Measurements from ENCODE around the gene SLC9A7. TPM values are rescaled to one million over a fixed set of nuclear protein-coding genes. Genes with fewer than 3 reads are reported as not detected.

The SLC9A7 gene
- polyA plus RNA-seq, 3 donors, result 0.11 to 2.5 (median 0.40) TPM

DNA sequence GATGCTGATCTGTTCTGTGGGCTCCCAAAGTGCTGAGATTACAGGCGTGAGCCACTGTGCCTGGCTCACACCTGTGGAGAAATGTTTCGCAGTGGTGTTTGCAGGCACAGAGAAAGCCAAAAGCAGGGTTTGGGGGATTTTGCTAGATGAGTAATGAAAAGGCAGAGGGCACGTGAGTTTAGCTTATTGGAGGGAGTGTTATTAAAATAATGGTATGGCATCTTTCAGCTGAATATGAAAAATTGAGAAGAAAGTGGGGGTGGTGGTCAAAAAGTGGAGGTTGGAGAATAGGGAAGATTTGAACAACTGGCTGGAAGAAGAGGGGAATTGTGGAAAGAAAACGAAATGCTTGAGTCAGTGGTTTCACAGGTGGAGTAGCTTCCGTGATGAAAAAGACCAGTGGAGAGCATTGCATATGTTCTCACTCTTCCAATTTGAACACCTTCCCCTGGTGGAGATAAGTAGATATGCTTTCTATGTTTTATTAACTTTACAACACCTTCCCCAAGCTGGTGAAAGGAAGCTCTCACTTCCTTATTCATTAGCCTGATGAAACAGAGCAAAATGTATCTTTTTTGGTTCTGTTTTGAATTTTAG lies 186.5 kb downstream of the SLC9A7 start:
- H3K27ac ChIP-seq (ENCODE audit: low read depth, low read length), result no peak overlapping the region
- WGBS, 3 donors, result 66 to 80% (median 66%) methylated on average over 5 of the region's 5 CpGs

DNA sequence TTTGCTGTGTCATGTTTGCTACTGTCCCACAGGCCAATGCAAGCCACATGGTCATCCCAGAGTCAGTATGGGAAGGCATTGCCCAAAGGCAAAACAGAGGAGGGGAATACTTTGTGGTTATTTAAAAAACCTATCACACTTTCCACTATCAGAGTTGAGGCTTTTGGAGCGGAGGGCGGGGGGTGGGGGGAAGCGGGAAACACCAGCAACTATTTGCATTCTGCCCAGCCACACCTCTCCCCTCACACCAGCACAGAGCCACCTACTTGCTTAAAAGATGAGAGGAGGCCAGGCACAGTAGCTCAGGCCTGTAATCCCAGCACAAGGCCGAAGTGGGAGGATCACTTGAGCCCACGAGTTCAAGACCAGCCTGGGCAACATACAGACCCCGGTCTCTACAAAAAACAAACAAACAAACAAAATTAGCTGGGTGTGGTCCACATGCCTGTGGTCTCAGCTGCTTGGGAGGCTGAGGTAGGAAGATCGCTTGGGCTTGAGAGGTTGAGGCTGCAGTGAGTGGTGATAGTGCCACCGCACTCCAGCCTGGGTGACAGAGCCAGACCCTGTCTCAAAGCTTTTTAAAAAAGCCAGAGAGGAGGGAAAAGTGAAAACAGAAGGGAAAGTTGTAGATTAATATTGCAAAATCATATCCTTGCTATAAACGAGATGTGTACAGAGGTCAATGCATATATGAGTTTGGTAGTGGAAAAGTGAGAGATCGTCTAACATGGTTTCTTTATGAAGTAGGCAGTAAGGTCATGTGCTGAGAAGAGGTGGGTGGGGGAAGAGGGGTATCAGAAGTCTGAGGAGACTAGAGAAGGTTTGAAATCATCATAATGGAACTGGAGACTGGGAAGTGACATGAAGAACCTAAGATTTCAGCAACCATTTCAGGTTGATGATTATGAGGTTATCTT lies 187.2 kb downstream of the SLC9A7 start:
- no peak overlapping the region for H3K27ac ChIP-seq (ENCODE audit: low read depth, low read length)
- 84 to 86% (median 85%) methylated on average over 10 of the region's 10 CpGs for WGBS, 3 donors

DNA sequence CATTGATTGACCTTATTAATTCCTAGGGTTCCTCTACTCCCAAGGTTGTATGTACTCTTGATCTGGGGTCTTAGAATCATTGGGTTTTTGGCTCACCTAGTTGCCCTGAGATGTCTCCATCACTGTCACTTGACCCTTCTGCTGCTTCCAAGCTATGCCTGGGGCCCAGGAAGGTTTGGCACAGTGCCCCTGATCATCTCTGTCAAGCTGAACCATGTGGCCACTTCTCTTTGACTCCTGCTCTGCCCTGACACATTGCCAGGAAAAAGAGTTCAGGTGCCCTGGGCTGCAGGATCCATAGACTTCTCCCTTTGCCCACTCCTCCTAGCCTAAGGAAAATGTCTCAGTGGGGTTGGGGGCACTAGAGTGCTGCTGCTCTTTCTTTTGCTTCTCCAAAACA lies 189.3 kb downstream of the SLC9A7 start:
- no peak overlapping the region for H3K27ac ChIP-seq (ENCODE audit: low read depth, low read length)

GRCh38 chrX:46567388-46567787 lies 191.5 kb downstream of the SLC9A7 start:
- H3K27ac ChIP-seq (ENCODE audit: low read depth, low read length), result no peak overlapping the region

DNA sequence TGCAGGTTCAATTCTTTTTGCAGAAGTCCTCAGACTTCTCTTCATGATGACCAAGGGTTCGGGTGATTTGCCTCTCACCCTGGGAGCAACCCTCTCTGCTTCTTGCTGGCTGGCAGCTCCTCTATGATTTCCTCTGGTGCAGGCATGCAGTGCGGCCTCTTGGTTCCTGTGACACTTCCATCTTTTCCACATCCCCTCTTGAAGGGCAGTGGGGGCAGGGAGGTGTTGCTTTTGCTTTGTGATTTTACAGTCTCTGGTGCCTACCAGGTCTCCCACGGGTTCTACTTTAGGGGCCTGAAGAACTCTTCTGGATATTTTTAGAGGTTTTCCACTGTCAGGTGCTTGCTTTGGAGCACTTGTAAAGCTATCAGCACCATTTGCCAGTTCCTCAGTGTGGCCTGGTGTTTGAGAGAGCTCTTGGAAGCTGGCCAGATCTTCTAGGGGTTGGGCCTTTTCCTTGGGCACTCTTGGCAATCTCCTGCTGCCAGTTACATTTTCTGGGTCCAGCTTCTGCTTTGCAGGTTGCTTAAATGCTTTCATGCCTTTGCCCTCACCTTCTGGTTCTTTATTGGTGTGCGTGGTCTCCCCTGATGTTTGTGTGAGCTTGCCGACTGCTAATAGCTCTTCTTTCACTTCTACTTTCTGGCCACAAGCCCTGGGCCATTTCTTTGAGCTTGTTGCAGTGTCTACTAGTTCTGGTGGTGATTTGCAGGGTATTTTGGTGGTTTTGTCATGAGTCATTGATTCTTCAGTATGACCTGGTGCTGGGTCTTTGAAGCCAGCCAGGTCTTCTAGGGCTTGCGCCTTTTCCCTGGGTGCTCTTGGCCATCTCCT lies 196.9 kb downstream of the SLC9A7 start:
- no peak overlapping the region for H3K27ac ChIP-seq (ENCODE audit: low read depth, low read length)

DNA sequence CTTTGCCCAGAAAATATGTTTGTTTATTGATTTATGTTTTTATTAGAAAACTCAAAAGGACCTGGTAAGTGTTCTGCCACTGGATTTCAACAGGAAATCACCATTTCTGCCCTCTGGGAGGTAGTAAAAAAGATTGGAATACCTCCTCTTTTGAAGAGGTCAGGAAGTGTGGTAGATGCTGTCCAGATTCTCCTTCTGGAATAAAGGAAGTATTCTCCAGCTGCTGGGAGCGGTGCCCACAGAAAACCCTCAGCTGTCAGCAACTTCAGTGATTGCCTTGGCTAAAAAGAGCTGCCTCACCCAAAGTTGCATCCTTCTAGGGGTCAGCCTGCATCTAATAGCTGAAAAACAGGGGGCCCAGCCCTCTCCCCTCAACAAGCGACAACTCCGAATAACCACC lies 199.9 kb downstream of the SLC9A7 start:
- 80 to 88% (median 87%) methylated on average over 3 of the region's 3 CpGs for WGBS, 3 donors
- no peak overlapping the region for H3K27ac ChIP-seq (ENCODE audit: low read depth, low read length)

More for the DNA sequence above, 196.9 kb downstream of the SLC9A7 start:
- WGBS, 3 donors, result 46 to 79% (median 72%) methylated on average over 6 of the region's 6 CpGs

DNA sequence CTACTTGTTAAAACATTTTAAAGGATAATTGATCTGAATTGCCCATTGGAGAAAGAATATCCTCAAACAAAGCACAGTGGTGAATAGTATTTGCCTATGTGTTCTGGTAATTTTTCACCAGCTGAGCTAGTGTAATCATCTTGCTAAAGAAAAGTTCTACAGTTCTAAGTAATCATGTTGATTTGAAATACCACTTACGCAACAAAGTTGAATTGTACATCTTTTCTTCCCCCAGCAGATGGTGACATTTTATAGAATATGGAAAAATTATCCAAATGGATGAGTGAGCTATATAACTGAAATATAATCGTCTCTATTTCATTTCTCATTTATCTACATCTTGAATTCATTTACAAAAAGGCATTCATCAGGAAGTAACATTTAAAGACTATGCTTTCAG lies 204.0 kb downstream of the SLC9A7 start:
- no peak overlapping the region for H3K27ac ChIP-seq (ENCODE audit: low read depth, low read length)
- WGBS, 3 donors, result 17 to 42% (median 40%) methylated on average over 2 of the region's 2 CpGs

GRCh38 chrX:46553935-46554334 lies 205.0 kb downstream of the SLC9A7 start:
- no peak overlapping the region for H3K27ac ChIP-seq (ENCODE audit: low read depth, low read length)
- WGBS, 3 donors, result 85 to 94% (median 94%) methylated on average over 5 of the region's 5 CpGs

- 74 to 83% (median 77%) methylated on average over 8 of the region's 8 CpGs for WGBS, 3 donors
- no peak overlapping the region for H3K27ac ChIP-seq (ENCODE audit: low read depth, low read length)
Observed at GRCh38 chrX:46551494-46552128, 207.3 kb downstream of the SLC9A7 start.

DNA sequence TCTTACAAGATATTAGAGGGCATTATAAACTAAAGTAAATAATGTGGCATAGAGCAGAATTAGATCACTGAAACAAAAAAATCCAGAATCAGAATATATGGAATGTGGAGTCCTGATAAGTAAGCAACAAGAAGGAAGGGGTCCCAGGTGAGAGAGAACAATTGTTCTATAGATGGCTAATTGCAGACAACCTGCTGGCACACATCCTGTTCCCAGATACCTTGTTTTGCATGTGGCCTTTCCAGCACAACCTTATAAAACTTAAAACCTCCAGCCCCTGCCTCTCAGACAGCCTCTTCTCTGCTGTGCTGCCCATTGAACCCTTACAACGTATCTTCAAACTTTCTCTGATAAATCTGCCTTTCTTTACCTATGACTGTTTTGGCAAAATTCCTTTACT lies 209.0 kb downstream of the SLC9A7 start:
- 56 to 96% (median 67%) methylated on average over 1 of the region's 1 CpG for WGBS, 3 donors

More for the DNA sequence above, 209.0 kb downstream of the SLC9A7 start:
- H3K27ac ChIP-seq (ENCODE audit: low read depth, low read length), result no peak overlapping the region

Other genes starting within 250 kb of the SLC9A7 start
- 1 to 10 TPM in 1 of 3 donors, under 1 TPM in 2; 0.31 to 2.9 (median 0.74) TPM for gene ZNF674, start 213.7 kb downstream of the SLC9A7 start, polyA plus RNA-seq
- 1 to 10 TPM; 1.7 to 7.5 (median 3.0) TPM for gene CHST7, start 185.4 kb downstream of the SLC9A7 start, polyA plus RNA-seq
- gene RP2, start 77.9 kb upstream of the SLC9A7 start, polyA plus RNA-seq, result 1 to 10 TPM; 2.0 to 8.8 (median 6.2) TPM
- gene JADE3, start 153.3 kb upstream of the SLC9A7 start, polyA plus RNA-seq, result 1 to 10 TPM; 1.8 to 4.9 (median 2.5) TPM